HG03442 (cell line): ENCODE results near the gene GPHB5.

Experiments
- ATAC-seq: cut with Tn5 transposase; IDR thresholded peaks from one replicate; pipeline ENCODE4 v1.9.1; 2021; ENCODE audit warnings: mild to moderate bottlenecking, moderate library complexity; ENCODE audit not compliant: unreplicated experiment

GPHB5 gene

GRCh38 chr14:63267171-63267570 is 51.6 kb downstream of the GPHB5 start:
- no peak for ATAC-seq

DNA sequence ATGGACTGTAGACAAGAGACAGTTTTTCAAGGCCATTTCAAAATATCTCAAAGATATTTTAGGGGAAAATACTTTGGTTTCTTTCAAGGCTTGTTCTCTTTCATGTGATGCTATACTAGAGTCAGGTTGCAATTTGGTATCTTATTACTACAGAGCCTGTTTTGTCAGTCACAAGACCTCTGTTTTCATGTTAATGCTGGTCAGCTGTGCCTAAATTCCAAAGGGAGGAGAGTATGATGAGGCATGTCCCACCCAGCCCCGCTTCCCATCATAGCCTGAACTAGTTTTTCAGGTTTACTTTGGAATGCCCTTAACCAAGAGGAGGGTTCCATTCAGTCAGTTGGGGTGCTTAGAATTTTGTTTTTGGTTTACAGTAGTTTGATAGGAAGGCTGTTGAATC is 52.6 kb downstream of the GPHB5 start:
- no peak for ATAC-seq
